ENCODE measurements around the gene AK5.

Gene AK5

GRCh38 chr1:77355010-77355409, 73.2 kb downstream of the AK5 start:
- DNase-seq: no peak

- no peak for DNase-seq
These were observed 74.3 kb downstream of the AK5 start for GRCh38 chr1:77356136-77356535.

GRCh38 chr1:77360256-77360655, 78.4 kb downstream of the AK5 start:
- no peak for DNase-seq

GRCh38 chr1:77361621-77362020, 79.8 kb downstream of the AK5 start:
- no peak for DNase-seq

GRCh38 chr1:77370161-77370560, 88.3 kb downstream of the AK5 start:
- DNase-seq: no peak

- DNase-seq: no peak
These were observed 88.9 kb downstream of the AK5 start for GRCh38 chr1:77370583-77371306.

- DNase-seq: no peak
These were observed 89.6 kb downstream of the AK5 start for GRCh38 chr1:77371396-77371795.

- DNase-seq: no peak
These were observed 91.9 kb downstream of the AK5 start for GRCh38 chr1:77373702-77374101.

- no peak for DNase-seq
These were observed 93.7 kb downstream of the AK5 start for GRCh38 chr1:77375541-77375940.

- no peak for DNase-seq
These were observed 94.2 kb downstream of the AK5 start for GRCh38 chr1:77375990-77376389.

- DNase-seq: no peak
These were observed 97.1 kb downstream of the AK5 start for GRCh38 chr1:77378723-77379535.

- DNase-seq: no peak
These were observed 100.5 kb downstream of the AK5 start for GRCh38 chr1:77382366-77382765.

- no peak for DNase-seq
These were observed 101.4 kb downstream of the AK5 start for GRCh38 chr1:77383236-77383635.

GRCh38 chr1:77385551-77385950, 103.7 kb downstream of the AK5 start:
- DNase-seq: no peak

GRCh38 chr1:77386276-77386675, 104.5 kb downstream of the AK5 start:
- DNase-seq: no peak

GRCh38 chr1:77387553-77387952, 105.7 kb downstream of the AK5 start:
- no peak for DNase-seq

GRCh38 chr1:77388661-77389060, 106.8 kb downstream of the AK5 start:
- DNase-seq: no peak

GRCh38 chr1:77392486-77392885, 110.7 kb downstream of the AK5 start:
- DNase-seq: no peak

- no peak for DNase-seq
These were observed 112.3 kb downstream of the AK5 start for GRCh38 chr1:77394166-77394565.

GRCh38 chr1:77395051-77395450, 113.2 kb downstream of the AK5 start:
- no peak for DNase-seq

GRCh38 chr1:77398152-77398551, 116.3 kb downstream of the AK5 start:
- no peak for DNase-seq

GRCh38 chr1:77399250-77400086, 117.6 kb downstream of the AK5 start:
- no peak for DNase-seq

GRCh38 chr1:77400781-77401180, 119.0 kb downstream of the AK5 start:
- no peak for DNase-seq

- no peak for DNase-seq
These were observed 119.6 kb downstream of the AK5 start for GRCh38 chr1:77401384-77401783.

Data from GOT3 (cell line).